ENCODE measurements around the gene DLG2.

DNA sequence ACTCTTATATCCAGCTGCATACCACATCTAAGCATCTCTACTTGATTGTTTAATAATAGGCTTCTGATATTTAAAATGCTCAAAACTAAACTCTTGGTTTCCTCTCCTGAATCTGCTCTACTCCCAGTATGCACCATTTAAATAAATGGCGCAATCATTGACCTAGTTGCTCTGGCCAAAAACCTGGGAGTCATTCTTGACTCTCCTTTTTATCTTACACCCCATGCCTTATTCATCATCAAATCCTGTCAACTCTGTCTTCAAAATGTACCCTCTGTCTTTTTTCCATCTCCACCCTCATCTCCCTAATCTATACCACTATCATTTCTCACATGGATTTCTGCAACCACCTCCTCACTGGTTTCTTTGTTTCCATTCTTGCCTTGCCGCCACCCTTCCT lies 1941.4 kb downstream of the DLG2 start:
- TF ChIP-seq CTCF (IDR thresholded peaks at IDR 0.05): no peak
- no peak for TF ChIP-seq EP300 (IDR thresholded peaks at IDR 0.05)

Data from ovary (tissue), 3 donors.